OCI-LY1 (cell line): Measurements from ENCODE around the gene POLR1F.

Experiments
- H2AFZ ChIP-seq: fragments of 200-600 bp; sonication (generic), shearing (Covaris generic); 2 replicates; pipeline ENCODE4 v1.6.0; 2014; ENCODE audit warnings: antibody characterized with exemption, mild to moderate bottlenecking, low read length
- H3F3A ChIP-seq: fragments of 200-600 bp; sonication (generic), shearing (Covaris generic); 2 replicates; pipeline ENCODE4 v1.6.0; 2014; ENCODE audit warnings: mild to moderate bottlenecking, antibody characterized with exemption, low read length, moderate library complexity; ENCODE audit not compliant: insufficient read depth
- H3K27ac ChIP-seq: fragments of 200-600 bp; sonication (generic); 2 replicates; pipeline ENCODE4 v1.5.1; 2014; ENCODE audit warnings: low read length, mixed run types, mild to moderate bottlenecking, low read depth; ENCODE audit not compliant: poor library complexity, severe bottlenecking
- H3K27me3 ChIP-seq: fragments of 200-600 bp; sonication (generic); 2 replicates; pipeline ENCODE4 v1.6.0; 2014; ENCODE audit warnings: antibody characterized with exemption, mild to moderate bottlenecking, low read length, moderate library complexity; ENCODE audit not compliant: insufficient read depth
- H3K36me3 ChIP-seq: fragments of 200-600 bp; sonication (generic); 2 replicates; pipeline ENCODE4 v1.6.1; 2014; ENCODE audit warnings: mild to moderate bottlenecking, antibody characterized with exemption, low read length, moderate library complexity, mixed read lengths; ENCODE audit not compliant: insufficient read depth
- H3K4me1 ChIP-seq: fragments of 200-600 bp; sonication (generic); 2 replicates; pipeline ENCODE4 v1.5.1; 2014; ENCODE audit warnings: mild to moderate bottlenecking, low read length, moderate library complexity; ENCODE audit not compliant: insufficient read depth, severe bottlenecking
- H3K4me2 ChIP-seq: fragments of 200-600 bp; sonication (generic), shearing (Covaris generic); 2 replicates; pipeline ENCODE4 v1.6.1; 2014; ENCODE audit warnings: low read length
- H3K4me3 ChIP-seq: fragments of 200-600 bp; sonication (generic); 2 replicates; pipeline ENCODE4 v1.5.1; 2014; ENCODE audit warnings: low read length, low read depth, mild to moderate bottlenecking, mixed read lengths; ENCODE audit not compliant: poor library complexity, severe bottlenecking
- H3K79me2 ChIP-seq: fragments of 200-600 bp; shearing (Covaris generic); 2 replicates; pipeline ENCODE4 v1.6.1; 2016; ENCODE audit warnings: mixed run types, low read length, mixed read lengths; ENCODE audit not compliant: insufficient read depth
- H3K9ac ChIP-seq: fragments of 200-600 bp; sonication (generic), shearing (Covaris generic); 2 replicates; pipeline ENCODE4 v1.6.1; 2014; ENCODE audit warnings: mild to moderate bottlenecking, low read length, mixed read lengths
- H3K9me2 ChIP-seq: fragments of 200-600 bp; sonication (generic), shearing (Covaris generic); 2 replicates; pipeline ENCODE4 v1.6.1; 2014; ENCODE audit warnings: low read depth, mild to moderate bottlenecking, low read length, mixed read lengths
- H3K9me3 ChIP-seq: fragments of 200-600 bp; shearing (Covaris generic); 2 replicates; pipeline ENCODE4 v1.6.1; 2014; ENCODE audit warnings: low read length, mixed read lengths
- H4K20me1 ChIP-seq: fragments of 200-600 bp; sonication (generic), shearing (Covaris generic); 2 replicates; pipeline ENCODE4 v1.6.0; 2016; ENCODE audit warnings: mild to moderate bottlenecking, low read length; ENCODE audit not compliant: insufficient read depth
- EZH2 ChIP-seq: fragments of 200-600 bp; sonication (generic), shearing (Covaris generic); IDR thresholded peaks from 2 replicates; pipeline ENCODE4 v1.8.0; 2017; ENCODE audit warnings: borderline replicate concordance, mixed run types, mild to moderate bottlenecking, antibody characterized with exemption, low read length, moderate library complexity, mixed read lengths
- TF ChIP-seq, protein P1 (sequence below): fragments of 200-600 bp; sonication (generic), shearing (Covaris generic); IDR thresholded peaks from 2 replicates; pipeline ENCODE4 v1.5.1; 2017; ENCODE audit warnings: mild to moderate bottlenecking, antibody characterized with exemption, low read length, moderate library complexity, mixed read lengths

The POLR1F gene

DNA sequence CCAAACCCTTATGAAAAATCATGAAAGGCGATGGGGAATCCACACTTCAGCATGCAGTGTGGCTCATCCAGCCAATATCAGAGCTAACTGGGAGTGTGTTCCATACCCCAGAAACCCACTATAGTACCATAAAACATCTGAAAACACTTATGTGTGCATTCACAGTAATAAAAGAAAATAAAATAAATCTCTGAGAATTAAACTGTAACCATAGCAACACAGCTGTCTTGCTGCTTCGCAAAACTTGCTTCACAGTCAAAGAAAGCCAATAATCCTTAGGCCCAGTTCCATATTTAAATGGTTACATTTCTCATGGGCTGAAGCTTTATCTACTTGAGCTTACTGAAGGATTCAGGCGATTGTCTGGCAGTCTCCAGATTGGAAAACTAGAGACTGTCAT is 19.9 kb upstream of the POLR1F start:
- Histone ChIP-seq H3K27me3 (no peaks in the 10 kb centered on the region), H3F3A (no peaks in the 10 kb centered on the region), H3K9ac (no peak overlapping the region), H3K4me3 (no peak overlapping the region), H3K36me3 (no peaks in the 10 kb centered on the region), H3K4me1 (no peaks in the 10 kb centered on the region), H3K9me2 (no peaks in the 10 kb centered on the region), H3K4me2 (no peak overlapping the region), H2AFZ (no peak overlapping the region), H3K79me2 (no peaks in the 10 kb centered on the region), H4K20me1 (no peaks in the 10 kb centered on the region), H3K9me3 (no peaks in the 10 kb centered on the region), H3K27ac (no peak overlapping the region)
- TF ChIP-seq, protein P1, sequence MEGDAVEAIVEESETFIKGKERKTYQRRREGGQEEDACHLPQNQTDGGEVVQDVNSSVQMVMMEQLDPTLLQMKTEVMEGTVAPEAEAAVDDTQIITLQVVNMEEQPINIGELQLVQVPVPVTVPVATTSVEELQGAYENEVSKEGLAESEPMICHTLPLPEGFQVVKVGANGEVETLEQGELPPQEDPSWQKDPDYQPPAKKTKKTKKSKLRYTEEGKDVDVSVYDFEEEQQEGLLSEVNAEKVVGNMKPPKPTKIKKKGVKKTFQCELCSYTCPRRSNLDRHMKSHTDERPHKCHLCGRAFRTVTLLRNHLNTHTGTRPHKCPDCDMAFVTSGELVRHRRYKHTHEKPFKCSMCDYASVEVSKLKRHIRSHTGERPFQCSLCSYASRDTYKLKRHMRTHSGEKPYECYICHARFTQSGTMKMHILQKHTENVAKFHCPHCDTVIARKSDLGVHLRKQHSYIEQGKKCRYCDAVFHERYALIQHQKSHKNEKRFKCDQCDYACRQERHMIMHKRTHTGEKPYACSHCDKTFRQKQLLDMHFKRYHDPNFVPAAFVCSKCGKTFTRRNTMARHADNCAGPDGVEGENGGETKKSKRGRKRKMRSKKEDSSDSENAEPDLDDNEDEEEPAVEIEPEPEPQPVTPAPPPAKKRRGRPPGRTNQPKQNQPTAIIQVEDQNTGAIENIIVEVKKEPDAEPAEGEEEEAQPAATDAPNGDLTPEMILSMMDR: no peak

DNA sequence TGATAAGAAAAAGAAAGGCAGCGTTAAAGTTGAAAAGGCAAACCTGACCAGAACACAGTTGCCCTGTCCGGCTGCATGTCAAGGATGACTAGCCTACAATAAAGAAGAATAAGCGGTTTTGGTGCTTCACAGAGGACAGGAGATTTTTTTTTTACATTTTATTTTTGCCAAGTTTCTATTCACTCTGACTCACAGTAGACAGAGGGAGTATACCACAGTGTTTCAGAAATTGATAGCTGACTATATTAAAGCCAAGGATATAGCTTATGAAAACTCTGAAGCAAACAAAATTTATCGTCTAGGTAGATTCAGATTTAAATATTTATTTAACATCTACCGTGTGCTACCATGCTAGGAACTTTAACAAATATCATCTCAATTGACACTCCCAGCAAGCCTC is 16.9 kb upstream of the POLR1F start:
- Histone ChIP-seq H3K36me3 (no peaks in the 10 kb centered on the region), H3K9me2 (no peaks in the 10 kb centered on the region), H3K79me2 (no peaks in the 10 kb centered on the region), H3F3A (no peaks in the 10 kb centered on the region), H3K4me1 (no peaks in the 10 kb centered on the region), H3K4me2 (no peak overlapping the region), H3K9ac (no peak overlapping the region), H3K27ac (no peak overlapping the region), H2AFZ (no peak overlapping the region), H3K27me3 (no peaks in the 10 kb centered on the region), H3K4me3 (no peak overlapping the region), H4K20me1 (no peaks in the 10 kb centered on the region), H3K9me3 (no peaks in the 10 kb centered on the region)
- TF ChIP-seq, protein P1: no peak
- TF ChIP-seq EZH2: no peak

DNA sequence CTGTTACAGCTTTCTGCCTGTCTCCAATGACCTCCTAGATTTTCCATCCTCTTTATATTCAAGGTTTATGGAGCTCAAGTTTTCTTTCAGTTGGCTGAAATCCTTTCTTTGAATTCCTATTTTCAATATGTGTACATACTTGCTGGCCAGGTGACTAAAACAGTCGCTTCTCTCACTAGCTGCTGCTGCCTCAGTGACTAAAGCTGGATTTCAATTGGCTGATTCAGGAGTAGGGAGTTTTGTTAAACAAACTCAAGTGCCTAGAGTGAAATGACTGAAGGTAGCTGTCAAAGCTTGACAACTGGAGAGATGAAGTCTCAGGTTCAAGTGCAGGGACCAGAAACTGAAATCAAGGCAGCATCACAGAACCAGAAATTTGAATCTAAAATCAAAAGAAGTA is 6.7 kb upstream of the POLR1F start:
- Histone ChIP-seq H3K36me3 (no peaks in the 10 kb centered on the region), H2AFZ (no peak overlapping the region), H4K20me1 (no peaks in the 10 kb centered on the region), H3K27ac (no peak overlapping the region), H3F3A (no peaks in the 10 kb centered on the region), H3K4me3 (no peak overlapping the region), H3K27me3 (no peaks in the 10 kb centered on the region), H3K79me2 (no peaks in the 10 kb centered on the region), H3K9me2 (no peaks in the 10 kb centered on the region), H3K4me1 (no peaks in the 10 kb centered on the region), H3K9ac (no peak overlapping the region), H3K4me2 (no peak overlapping the region), H3K9me3 (no peaks in the 10 kb centered on the region)
- no peak for TF ChIP-seq EZH2
- TF ChIP-seq, protein P1: no peak
